SKM-1 treated with dmso at 0.1 percent for 144 hours (cell line): Measurements from ENCODE around the gene ABCC4.
A peak's percentile ranks its signal among the peaks of the same experiment; 100 is the strongest.

Source experiments
- DNase-seq: peaks from one replicate; lab custom pipeline; 2025; ENCODE audit not compliant: unreplicated experiment; lab: John Stamatoyannopoulos, UW

ABCC4 gene

DNA sequence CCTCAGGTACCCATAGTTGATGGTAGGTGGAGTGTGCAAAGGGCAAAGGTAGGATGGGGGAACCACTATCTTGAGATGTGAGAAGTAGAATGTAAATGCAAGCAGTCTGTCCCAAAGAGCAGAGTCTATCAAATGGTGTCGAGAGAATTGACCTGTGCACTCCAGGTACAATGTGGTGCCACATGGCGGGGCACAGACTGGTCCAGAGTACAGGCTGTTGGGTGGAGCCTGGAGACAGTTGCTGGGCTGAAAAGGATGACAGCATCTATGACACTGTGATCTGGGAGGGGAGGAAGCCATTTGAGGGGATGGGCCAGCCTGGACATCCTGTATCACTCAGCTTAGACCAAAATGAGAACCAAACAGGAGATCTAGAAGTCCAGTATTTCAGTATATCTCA lies 180.6 kb downstream of the ABCC4 start:
- no peak for DNase-seq

DNA sequence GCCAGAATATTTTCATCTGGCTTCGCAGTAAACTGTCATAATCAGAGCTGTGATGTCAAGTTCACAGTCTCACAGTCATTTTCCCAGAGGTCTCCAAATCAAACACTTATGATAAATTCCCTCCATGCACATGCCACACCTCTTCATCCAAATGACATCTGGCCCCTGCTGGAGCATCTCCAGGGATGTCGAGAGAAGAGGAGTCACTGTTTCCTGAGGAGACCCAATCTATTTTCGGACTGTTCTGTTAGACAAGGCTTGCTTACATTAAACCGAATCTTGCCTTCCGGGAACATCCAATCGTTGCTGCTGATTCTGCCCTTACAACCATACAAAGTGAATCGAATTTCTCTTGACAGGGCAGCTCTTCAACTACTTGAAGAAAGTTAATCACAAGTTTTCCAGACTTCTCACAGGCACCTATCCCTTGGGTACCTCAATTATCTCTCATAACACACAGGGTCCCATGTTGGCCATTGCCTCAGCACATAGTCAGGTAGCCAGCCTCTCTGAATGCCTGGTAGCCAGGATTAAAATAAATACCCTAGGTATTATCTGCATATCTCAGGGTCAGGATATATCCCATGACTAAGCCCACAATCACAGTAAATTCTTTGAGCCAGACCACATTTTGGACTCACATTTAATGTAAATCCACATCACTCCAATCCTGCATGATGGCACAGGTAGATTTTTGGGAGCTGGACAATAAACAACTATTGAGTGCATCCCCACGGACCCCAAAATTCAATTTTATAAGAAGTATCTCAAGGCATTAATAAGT lies 182.5 kb downstream of the ABCC4 start:
- no peak for DNase-seq

DNA sequence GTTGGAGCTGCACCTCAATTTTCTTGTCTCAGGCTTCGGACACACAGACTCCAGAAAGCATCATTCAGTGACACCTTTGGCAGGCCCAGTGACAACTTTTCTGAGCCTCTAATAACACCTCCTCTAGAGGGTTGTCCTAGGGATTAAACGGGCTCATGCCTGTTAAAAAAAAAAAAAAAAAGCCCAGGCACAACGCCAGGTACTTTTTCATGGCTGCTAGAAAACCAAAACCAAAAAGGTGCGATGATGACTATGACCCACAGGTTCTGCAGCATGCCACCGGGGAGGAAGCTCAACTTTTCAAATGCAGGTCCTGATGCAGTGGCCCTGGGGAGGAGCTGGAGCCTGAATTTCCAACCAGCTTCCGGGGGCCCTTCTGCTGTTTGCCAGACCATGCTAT lies 184.2 kb downstream of the ABCC4 start:
- no peak for DNase-seq

DNA sequence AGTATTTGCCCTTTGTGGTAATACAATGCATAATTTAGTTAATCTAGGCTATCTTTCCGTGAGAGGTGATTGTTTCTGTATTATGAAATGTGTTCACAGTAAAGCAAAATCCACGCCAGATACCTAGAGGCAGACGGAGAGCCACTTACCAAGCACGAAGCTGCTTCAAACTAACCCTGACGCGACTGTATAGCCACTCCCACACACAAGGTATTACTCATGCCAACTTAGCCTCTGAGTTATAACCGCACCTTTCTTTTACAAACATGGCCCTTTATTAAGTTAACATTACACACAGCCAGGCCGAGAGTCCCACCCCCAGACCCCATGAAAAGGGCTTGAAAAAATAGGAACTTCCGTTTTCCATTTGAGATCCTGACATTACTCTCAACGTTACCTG lies 185.7 kb downstream of the ABCC4 start:
- DNase-seq = no peak

DNA sequence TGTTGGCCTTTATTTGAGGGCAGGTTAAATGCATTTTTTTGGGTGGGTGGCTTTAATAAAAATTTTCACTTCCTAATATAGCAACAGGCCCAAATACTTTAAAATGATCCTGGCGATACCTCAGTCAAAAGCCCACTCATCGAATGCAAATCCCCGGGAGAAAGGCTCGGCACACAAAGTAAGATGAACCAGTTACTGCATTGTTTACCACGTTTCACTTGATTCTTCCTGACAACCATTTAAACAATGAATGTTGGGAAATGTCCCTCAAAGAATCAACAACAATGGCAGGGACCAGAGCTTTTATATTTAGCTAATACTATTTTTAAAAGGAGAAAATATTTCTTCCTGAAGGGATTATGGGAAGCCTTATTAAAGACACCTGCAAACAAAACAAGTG lies 187.7 kb downstream of the ABCC4 start:
- no peak for DNase-seq

DNA sequence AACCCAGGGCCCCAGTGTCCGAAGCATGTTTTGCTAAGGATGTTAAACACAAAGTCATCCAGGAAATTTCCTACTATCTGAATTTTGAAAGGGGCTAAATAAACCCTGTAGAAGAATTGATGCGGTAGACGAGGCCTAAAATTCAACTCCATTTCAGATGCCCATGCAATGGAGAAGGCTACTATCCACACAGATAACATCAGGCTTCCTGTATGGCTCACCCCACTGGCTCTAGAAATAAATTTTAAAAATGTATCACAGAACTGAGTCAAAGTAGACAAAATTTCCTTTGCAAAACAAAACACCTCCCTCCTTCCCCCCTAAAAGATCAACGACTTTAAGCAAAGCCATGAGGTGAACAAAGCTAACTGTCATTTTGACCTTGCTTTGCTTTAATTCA lies 188.4 kb downstream of the ABCC4 start:
- no peak for DNase-seq

DNA sequence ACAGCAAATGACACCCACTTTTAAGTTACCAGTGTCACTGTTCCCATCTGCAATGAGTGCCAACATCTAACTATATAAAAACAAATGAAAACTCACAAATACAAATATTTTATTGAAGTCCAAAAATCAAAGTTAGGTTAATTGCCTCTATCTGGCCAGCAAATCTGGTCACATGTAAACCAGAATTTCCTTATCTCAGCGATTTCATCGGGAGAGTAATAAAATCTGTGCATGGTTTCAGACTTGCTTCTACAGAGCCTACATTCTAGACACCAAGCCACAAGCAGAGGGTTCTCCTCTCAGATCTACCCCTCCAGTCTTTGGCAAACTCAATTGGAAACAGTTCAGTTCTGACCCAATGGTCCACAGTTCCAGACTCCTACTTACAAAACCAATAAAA lies 189.6 kb downstream of the ABCC4 start:
- DNase-seq = no peak

DNA sequence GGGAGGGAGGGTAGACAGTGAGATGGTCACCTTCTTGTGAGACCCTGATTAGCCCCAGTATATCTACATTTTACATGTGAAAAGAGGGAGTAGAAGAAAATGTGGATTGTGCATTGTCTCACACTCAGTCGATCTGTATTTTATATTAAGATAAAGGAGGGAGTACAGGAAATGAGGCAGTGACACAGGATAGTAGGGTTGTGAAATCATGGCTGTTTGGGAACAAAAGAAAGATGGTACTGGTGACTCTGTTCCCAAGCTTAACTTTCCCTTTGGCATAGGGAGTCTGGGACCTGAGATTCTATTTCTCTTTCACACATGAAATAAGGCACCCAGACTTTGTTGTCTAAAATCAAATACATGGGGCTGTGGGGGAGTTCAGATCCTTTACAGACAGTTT lies 194.7 kb downstream of the ABCC4 start:
- no peak for DNase-seq

DNA sequence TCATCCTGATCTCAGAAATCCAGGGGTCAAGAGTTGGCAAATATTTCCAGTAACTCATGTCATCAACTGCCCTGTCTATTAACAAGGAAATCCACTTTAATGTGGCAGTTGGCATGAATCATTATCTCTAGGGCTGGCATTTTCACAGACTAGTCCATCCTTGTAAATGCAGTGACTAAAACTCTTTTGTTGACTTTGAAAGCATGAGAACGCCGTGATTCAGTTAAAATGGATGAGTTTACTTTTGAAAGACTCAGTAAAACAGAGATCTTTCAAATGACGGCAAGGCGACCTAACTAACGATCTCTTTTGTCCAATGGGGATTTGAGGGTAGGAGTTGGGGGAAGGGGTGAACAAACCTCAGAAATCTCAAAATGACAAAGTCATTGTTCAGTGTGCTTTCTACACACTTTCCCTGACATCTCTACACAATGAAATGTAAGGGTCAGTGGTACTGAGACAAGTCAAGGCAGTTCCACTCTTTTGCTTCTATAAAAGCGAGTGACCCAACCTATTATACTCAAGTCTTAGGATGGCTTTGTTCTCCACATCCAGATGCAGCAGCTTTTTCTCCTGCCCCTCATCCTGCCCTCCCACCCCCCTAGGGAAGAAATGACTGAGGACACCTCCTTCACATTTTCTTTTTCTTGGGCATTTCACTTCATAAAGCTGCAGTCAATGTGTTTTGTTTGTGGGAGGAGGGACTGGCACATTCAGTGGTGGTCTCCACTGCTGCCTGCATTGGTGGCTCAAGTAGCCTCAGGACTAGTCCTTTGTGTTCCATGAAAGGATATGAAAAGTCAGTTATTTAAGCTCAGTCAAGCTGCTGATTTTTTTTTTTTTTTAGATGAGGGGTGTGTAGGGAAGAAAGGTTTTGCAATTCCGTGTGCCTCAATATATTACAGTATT lies 200.5 kb downstream of the ABCC4 start:
- no peak for DNase-seq

DNA sequence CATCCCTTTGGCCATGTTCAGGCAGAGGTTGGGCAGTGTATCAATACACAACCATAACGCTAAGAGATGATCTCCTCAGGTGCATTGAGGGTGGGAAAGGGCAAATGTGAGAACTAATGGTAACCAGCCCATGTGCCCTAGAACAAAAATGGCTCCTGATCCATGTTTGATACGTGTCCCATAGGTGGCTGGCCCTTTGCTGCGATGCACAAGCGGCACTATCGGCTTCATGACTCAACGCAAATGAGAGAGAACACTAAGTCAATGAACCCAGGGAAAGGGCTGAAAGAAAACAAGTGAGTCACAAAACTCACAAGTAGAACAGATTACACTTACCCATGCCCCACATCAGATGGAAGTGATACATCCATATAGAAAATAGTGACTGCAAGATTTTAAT lies 201.7 kb downstream of the ABCC4 start:
- no peak for DNase-seq

DNA sequence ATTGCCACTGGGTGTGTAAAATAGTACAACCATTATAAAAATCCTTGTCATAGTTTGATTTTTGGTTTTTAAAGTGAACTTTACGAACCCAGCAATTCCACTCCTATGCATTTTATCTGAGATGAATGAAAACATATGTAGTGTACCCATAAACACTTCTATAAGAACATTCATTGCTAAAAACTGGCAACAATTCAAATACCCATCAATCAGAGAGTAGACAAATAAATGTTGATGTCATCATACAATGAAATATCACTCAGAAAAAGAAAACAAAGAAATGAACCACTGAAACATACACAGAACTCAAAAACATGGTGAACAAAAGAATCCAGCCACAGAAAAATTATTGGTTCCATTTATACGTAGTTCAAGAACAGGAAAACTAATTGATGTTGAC lies 202.3 kb downstream of the ABCC4 start:
- no peak for DNase-seq

DNA sequence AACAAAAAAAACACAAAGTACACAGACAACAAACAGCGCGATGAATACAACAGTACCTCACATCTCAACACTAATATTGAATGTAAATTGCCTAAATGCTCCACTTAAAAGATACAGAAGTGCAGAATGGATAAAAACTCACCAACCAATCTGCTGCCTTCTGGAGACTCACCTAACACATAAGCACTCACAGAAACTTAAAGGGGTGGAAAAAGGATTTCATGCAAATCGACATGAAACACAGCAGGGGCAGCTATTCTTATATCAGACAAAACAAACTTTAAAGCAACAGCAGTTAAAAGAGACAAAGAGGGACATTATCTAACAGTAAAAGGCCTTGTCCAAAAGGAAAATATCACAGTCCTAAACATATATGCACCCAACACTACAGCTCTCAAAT lies 209.5 kb downstream of the ABCC4 start:
- DNase-seq = no peak

DNA sequence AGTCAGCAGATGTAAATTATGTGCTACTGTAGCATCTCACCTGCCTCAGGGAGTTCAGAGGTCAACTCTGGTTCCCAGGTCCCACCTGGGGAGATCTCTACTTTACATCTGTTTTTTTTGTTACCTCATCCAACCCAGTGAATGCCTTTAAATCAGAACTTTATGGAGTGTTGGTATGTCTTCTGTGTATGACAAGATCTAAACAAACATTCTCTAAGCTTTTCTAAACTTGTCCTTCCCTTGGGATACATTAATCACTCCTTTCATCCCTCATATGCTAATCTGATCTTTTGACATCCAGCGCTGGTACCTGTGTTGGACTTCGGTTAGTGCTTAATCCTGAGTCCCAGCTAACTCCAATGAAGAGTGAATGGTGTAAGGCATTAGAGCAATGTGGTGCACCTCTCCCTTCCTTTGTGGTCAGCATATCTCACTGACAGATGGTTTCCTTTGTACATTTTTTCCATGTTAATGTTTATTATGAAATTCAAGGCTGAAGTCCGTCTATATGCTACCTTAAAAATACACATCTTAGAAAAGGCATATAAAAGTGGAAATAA lies 213.4 kb downstream of the ABCC4 start:
- DNase-seq = peak; percentile 46

DNA sequence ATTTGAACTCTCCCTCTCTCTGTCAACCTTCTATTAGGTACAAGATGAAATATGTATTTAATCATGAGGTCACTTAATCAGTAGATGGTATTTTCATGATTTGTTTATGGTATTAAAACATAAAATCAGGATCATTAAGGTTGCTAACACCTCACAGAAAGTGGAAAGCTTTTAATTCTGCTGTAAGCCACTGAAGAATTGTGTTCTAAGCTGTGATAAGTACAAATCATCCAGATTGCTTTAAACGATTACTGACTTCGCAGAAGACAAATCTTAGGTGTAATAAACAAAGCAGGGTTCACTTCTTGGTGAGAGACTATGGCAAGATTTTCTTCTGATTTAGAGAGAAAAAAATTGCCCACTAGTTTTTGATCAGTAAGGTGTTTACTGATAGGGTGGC lies 214.5 kb downstream of the ABCC4 start:
- no peak for DNase-seq

DNA sequence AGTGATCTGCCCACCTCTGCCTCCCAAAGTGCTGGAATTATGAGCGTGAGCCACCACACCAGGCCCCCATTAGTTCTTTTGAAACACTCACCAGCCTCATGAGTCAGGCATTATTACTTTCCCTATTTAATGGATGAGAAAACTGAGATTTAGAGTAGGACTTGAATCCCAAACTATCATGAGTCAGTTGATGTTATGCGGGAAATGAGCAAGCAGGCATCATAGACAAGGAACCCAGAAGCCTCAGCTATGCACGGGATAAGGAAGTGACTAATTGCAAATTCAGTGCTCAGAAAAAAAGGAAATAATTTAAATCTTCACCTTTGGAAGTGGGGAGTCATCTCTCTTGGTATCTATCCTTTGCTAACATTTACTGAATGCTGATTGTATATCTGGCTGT lies 217.5 kb downstream of the ABCC4 start:
- DNase-seq = no peak

DNA sequence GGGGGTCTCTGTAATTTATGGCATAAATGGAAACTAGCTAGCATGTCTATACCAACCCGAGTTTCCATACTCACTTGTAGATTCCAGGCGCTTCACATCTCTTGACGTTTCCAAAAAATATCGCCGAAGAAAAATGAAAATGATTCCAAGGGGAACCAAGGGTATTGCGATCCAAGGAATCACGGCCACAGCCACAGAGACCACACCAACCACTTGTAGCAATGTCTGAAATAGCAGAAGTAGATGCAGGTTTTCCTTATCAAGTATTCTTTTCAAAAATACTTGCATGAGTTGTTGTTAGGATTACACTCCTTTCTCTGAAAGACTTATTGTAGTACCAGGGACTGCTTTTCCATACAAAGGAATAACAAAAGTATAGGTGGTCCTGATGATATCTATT lies 218.2 kb downstream of the ABCC4 start:
- no peak for DNase-seq

DNA sequence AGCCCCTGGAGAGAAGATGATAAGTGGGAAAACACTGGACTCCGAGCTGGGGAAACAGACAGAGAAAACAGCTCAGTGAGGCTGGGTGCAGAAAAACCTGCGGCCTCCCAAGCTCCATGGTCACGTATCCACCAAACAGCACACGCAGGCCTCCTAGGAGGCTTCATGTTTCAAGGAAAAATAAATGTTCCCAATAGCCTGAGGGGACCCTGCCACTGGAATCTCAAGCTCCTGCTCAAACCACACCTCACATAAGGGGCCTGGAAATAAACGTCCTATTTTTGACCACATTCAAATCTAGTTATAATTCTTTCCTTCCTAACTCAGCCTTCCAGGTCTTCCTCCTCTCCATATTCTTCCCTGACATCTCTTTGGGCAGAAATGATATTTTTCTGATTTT lies 225.7 kb downstream of the ABCC4 start:
- DNase-seq = no peak

DNA sequence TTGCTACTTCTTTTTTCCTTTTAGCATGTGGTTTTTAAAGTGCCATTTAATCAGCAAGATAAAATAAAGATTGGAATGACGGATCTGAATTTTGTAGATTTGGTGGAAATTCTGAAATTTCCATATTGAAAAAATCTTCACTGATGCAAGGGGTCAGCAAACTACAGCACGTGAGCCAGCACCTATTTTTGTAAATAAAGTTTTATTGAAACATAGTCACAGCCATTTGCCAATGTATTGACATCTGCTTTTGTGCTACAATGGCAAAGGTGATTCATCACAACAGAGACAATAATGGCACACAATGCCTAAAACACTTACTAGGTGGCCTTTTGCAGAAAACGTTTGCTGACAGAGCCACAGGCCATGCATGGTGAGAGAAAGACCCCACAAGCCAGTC lies 226.4 kb downstream of the ABCC4 start:
- no peak for DNase-seq

DNA sequence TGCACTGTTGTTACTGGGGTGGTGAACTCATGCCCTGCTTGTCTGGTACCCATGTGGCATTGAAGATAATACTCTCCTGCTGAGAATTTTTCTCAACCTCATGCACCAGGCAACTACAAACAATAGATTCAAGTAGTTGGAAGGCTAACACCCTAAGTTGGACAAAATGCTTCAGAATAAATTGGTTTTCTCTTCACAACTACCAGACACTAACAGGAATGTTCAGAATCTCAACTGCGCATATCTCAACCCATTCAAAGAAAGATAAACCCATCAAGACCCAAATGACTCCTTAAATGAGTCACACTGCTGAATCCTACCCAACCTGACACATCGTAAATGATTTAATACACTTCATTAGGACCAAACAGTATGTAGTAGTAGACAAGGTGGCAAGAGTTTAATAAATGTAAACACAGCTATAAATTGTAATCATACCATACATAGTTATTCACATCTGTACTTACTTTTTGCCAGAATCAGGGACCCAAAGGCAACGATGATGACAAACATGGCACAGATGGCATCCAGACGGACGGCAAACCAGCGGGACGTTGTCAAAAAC lies 227.4 kb downstream of the ABCC4 start:
- no peak for DNase-seq

DNA sequence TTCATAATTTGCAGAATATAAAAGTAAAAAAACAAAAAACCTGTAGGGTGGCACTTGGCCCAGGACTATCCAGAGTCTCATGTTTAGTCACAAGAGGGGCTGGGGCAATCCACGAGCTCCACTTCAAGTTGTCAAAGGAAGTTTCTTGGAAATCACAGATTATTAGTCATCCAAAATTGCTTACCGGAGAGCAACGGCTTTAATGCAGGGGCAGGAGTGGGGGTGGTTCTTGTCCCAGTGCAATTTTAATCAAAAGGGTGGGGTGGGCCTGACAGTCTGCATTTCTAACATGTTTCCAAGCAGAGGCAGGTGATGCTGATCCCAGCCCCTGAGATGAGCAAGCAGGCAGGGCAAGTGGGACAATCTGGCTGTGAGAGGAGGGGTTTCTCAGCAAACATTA lies 233.9 kb downstream of the ABCC4 start:
- DNase-seq = no peak

DNA sequence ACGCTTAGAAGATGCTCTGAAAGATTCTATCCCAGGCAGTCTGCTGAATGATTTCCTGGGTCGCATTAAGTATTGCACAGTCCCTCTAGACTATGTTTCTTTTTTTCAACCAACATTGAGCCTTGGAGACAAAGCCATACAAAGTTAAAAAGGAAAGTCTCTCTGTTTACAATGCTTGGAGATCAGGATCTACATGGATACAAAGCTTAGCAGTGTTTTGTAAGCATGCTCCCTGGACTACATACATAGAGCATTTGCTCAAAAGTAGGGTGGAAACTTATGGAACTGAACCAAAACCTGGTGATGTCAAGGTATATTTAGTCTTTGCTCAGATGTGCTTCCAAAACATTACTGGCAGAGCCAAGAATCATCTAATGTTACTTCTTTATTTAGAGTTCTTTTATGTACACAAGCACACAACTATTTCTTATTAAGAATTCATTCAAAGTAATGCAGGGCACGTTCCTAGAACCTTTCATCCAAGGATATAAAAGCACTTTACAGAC lies 241.2 kb downstream of the ABCC4 start:
- no peak for DNase-seq

DNA sequence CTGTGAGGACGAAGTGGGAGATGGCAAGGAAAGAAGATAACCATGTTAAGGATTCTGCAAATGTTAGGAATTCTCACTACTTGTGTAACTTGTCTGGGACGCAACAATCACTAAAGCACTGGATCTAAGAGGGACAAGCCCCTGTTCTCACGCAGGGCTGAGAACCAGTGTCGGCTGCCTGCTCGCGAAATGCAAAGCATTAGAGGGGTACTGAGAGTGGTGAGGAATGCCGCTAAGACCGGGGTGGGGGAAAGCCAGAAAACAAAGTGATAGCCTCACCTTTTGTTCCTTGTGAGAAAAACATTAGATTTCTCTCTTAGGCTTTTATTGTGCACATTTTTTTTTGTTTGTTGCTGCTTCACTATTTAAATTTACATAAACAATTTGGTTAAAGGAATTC lies 241.9 kb downstream of the ABCC4 start:
- no peak for DNase-seq
